HCT116 (cell line): ENCODE results near the gene MACC1. TPM values are rescaled to one million over a fixed set of nuclear protein-coding genes. Genes with fewer than 3 reads are reported as not detected.

ENCODE experiments used
- ATAC-seq: fragments of 200-7000 bp; cut with Tn5 transposase; 2 replicates; pipeline ENCODE4 v1.9.1; 2020; ENCODE audit warnings: mild to moderate bottlenecking, moderate library complexity
- BruUV-seq: library from RNA; stranded (reverse); fragments of 400-500 nt; replicated peaks from 2 replicates; lab custom pipeline; 2021; lab: Mats Ljungman, UMichigan
- CTCF ChIA-PET: fragments of 300-600 bp; sonication (Branson Sonifier 250); formaldehyde crosslinking; loops from one replicate; lab custom pipeline; 2021; ENCODE audit warnings: antibody characterized with exemption; lab: Charles Lee
- POLR2A ChIA-PET: fragments of 300-600, 350-600 bp; sonication (Branson Sonifier 250); formaldehyde crosslinking; loops from one replicate; lab custom pipeline; 2021; ENCODE audit warnings: antibody characterized with exemption; lab: Charles Lee
- RAD21 ChIA-PET, 2 experiments: fragments of 300-600 bp; sonication (Branson Sonifier 250); formaldehyde crosslinking; loops; one replicate each; lab custom pipeline; 2023; ENCODE audit warnings: low total read pairs in 2 of 2; ENCODE audit not compliant: uncharacterized antibody in 2 of 2, unreplicated experiment in 2 of 2, low non-redundant PET in 1 of 2; lab: Charles Lee
- DNase-seq: peaks from one replicate; pipeline ENCODE4 v3.0.0-alpha.2; 2010; ENCODE audit warnings: low read depth, low spot score
- H2AFZ ChIP-seq: fragments of 200-600 bp; shearing (Covaris generic), sonication (generic); 2 replicates; pipeline ENCODE4 v1.6.1; 2017; ENCODE audit warnings: low read depth, mixed run types, mixed read lengths, antibody characterized with exemption, low read length; ENCODE audit not compliant: poor library complexity, severe bottlenecking
- H3K27ac ChIP-seq: 2 replicates; pipeline ENCODE4 v1.5.1; 2012; ENCODE audit warnings: low read depth, low read length
- H3K27me3 ChIP-seq: fragments of 200-600 bp; sonication (generic); 2 replicates; pipeline ENCODE4 v1.6.1; 2016; ENCODE audit warnings: mixed run types, low read length, mixed read lengths; ENCODE audit not compliant: insufficient read depth
- H3K36me3 ChIP-seq, 2 experiments: fragments of 200-500 bp in 1 of 2; fragments of 200-600 bp in 1 of 2; sonication (Bioruptor generic) in 1 of 2; sonication (generic) in 1 of 2; 2 replicates each; pipeline versions ENCODE4 v1.5.1 to v1.6.1; 2014 to 2016; ENCODE audit warnings: low read length in 2 of 2, inconsistent platforms in 1 of 2, mixed read lengths in 1 of 2, mixed run types in 1 of 2; ENCODE audit not compliant: insufficient read depth in 2 of 2, control insufficient read depth in 1 of 2
- H3K4me1 ChIP-seq, 2 experiments: fragments of 200-600 bp in 1 of 2; sonication (generic) in 1 of 2; 2 replicates each; pipeline versions ENCODE4 v1.5.1 to v1.6.1; 2012 to 2017; ENCODE audit warnings: low read length in 2 of 2, inconsistent platforms in 1 of 2, mild to moderate bottlenecking in 1 of 2, mixed read lengths in 1 of 2, mixed run types in 1 of 2, moderate library complexity in 1 of 2; ENCODE audit not compliant: insufficient read depth in 2 of 2, control insufficient read depth in 1 of 2
- H3K4me2 ChIP-seq: fragments of 200-600 bp; sonication (generic); 2 replicates; pipeline ENCODE4 v1.6.1; 2017; ENCODE audit warnings: mixed run types, low read length, mixed read lengths
- H3K4me3 ChIP-seq, 2 experiments: fragments of 200-600 bp in 1 of 2; sonication (generic) in 1 of 2; replicated peaks in 1 of 2; 2 replicates each; pipeline ENCODE4 v1.5.1; 2011 to 2016; ENCODE audit warnings: low read length in 2 of 2, control low read depth in 1 of 2, low read depth in 1 of 2, mild to moderate bottlenecking in 1 of 2, mixed read lengths in 1 of 2, mixed run types in 1 of 2
- H3K79me2 ChIP-seq: fragments of 200-600 bp; sonication (generic); 2 replicates; pipeline ENCODE4 v1.6.1; 2017; ENCODE audit warnings: mild to moderate bottlenecking, mixed run types, low read length, moderate library complexity, mixed read lengths; ENCODE audit not compliant: insufficient read depth
- H3K9ac ChIP-seq: fragments of 200-600 bp; sonication (generic); 2 replicates; pipeline ENCODE4 v1.6.1; 2016; ENCODE audit warnings: low read length, mixed read lengths
- H3K9me2 ChIP-seq: fragments of 200-600 bp; sonication (generic), shearing (Covaris generic); 2 replicates; pipeline ENCODE4 v1.6.1; 2017; ENCODE audit warnings: mixed run types, mild to moderate bottlenecking, moderate library complexity; ENCODE audit not compliant: insufficient read depth
- H3K9me3 ChIP-seq, 2 experiments: fragments of 200-500 bp in 1 of 2; fragments of 200-600 bp in 1 of 2; sonication (Bioruptor generic) in 1 of 2; sonication (generic) in 1 of 2; 2 replicates each; pipeline ENCODE4 v1.6.1; 2014 to 2017; ENCODE audit warnings: low read length in 2 of 2, mixed read lengths in 2 of 2, inconsistent platforms in 1 of 2, low read depth in 1 of 2, mild to moderate bottlenecking in 1 of 2, mixed run types in 1 of 2, moderate library complexity in 1 of 2; ENCODE audit not compliant: control insufficient read depth in 1 of 2, insufficient read depth in 1 of 2
- H4K20me1 ChIP-seq: fragments of 200-600 bp; sonication (generic), shearing (Covaris generic); 2 replicates; pipeline ENCODE4 v1.6.1; 2017; ENCODE audit warnings: mixed run types, mild to moderate bottlenecking, moderate library complexity; ENCODE audit not compliant: insufficient read depth
- EGR1 ChIP-seq: IDR thresholded peaks from 2 replicates; pipeline ENCODE4 v1.6.1; 2012; ENCODE audit warnings: low read depth
- EZH2 ChIP-seq: fragments of 200-600 bp; sonication (generic); IDR thresholded peaks from 2 replicates; pipeline ENCODE4 v1.6.1; 2017; ENCODE audit warnings: antibody characterized with exemption, mixed run types
- EZH2phosphoT487 ChIP-seq: fragments of 200-600 bp; IDR thresholded peaks from 2 replicates; pipeline ENCODE4 v1.6.1; 2018; ENCODE audit warnings: antibody characterized with exemption, borderline replicate concordance
- POLR2A ChIP-seq: IDR thresholded peaks from 2 replicates; pipeline ENCODE4 v1.7.0; 2011; ENCODE audit warnings: borderline replicate concordance; ENCODE audit not compliant: insufficient read depth, insufficient read length; ENCODE audit errors: extremely low read depth
- SIN3A ChIP-seq: IDR thresholded peaks from 2 replicates; pipeline ENCODE4 v1.6.1; 2012; ENCODE audit warnings: low read depth
- SP1 ChIP-seq: IDR thresholded peaks from 2 replicates; pipeline ENCODE4 v1.6.1; 2012; ENCODE audit warnings: low read depth
- TCF7L2 ChIP-seq: IDR thresholded peaks from 2 replicates; pipeline ENCODE4 v1.7.0; 2011; ENCODE audit warnings: borderline replicate concordance, inconsistent platforms; ENCODE audit not compliant: insufficient read depth, insufficient read length; ENCODE audit errors: extremely low read depth
- intact Hi-C: fragments of 100-400 bp; cut with micrococcal nuclease; formaldehyde crosslinking; loops from 2 replicates; pipeline ENCODE4 v1.10.0; 2022
- total RNA-seq: library from RNA; stranded (reverse); gene quantifications from one replicate; pipeline ENCODE4 v1.2.1, GENCODE V29; 2021; ENCODE audit not compliant: unreplicated experiment
- TF ChIP-seq, protein P1 (sequence below): IDR thresholded peaks from 2 replicates; pipeline ENCODE4 v1.6.1; 2012; ENCODE audit warnings: low read depth
- TF ChIP-seq, protein P2 (sequence below): IDR thresholded peaks from 2 replicates; pipeline ENCODE4 v1.6.1; 2012
- TF ChIP-seq, protein P3 (sequence below), 3 experiments: fragments of 200-600 bp in 1 of 3; sonication (generic) in 1 of 3; IDR thresholded peaks in 2 of 3; conservative IDR thresholded peaks in 1 of 3; 2 replicates each; pipeline ENCODE4 v1.5.1; 2012 to 2017; ENCODE audit warnings: low read depth in 2 of 3, low read length in 2 of 3, antibody characterized with exemption in 1 of 3, borderline replicate concordance in 1 of 3, control low read depth in 1 of 3, mild to moderate bottlenecking in 1 of 3, mixed read lengths in 1 of 3, mixed run types in 1 of 3, moderate library complexity in 1 of 3; ENCODE audit not compliant: insufficient read depth in 1 of 3

The MACC1 gene
- total RNA-seq, 1 experiment from 2014 or later = 9.8 TPM

DNA sequence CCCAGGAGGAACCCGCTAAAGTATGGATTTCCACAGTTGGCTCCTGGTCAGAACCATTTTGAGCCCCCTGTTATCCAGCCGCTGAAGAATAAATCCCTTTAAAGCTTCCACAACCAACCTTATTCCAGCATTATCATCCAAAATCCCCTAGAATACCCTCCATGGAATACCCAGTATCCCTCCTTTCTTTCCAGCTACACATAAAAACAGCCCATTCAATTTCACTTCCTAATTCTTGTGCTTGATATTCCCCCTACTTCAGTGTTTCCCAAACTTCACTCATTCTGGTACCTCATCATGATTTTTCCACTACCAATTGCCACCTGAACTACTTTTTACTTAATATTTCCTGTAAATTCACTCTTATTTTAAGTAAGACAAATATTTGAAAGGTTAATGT is 3.1 kb downstream of the MACC1 start:
- Histone ChIP-seq H4K20me1 (no peaks in the 10 kb centered on the region), H3K36me3 (peaks cover 0 to 16% of the 10 kb centered on the region in 2 experiments; a peak in 1 of 4 replicates), H3K4me3 (no peak overlapping the region), H3K27me3 (no peaks in the 10 kb centered on the region)
- CTCF ChIA-PET = interaction anchor here (1.1 kb wide), 1 partner anchor 16 kb away, joined by 3 read pairs; no protein-coding TSS in a partner anchor
- TF ChIP-seq EZH2phosphoT487 (no peak), EGR1 (no peak), SIN3A (no peak), SP1 (no peak), TCF7L2 (no peak), EZH2 (no peak), POLR2A (no peak)
- TF ChIP-seq, protein P1, sequence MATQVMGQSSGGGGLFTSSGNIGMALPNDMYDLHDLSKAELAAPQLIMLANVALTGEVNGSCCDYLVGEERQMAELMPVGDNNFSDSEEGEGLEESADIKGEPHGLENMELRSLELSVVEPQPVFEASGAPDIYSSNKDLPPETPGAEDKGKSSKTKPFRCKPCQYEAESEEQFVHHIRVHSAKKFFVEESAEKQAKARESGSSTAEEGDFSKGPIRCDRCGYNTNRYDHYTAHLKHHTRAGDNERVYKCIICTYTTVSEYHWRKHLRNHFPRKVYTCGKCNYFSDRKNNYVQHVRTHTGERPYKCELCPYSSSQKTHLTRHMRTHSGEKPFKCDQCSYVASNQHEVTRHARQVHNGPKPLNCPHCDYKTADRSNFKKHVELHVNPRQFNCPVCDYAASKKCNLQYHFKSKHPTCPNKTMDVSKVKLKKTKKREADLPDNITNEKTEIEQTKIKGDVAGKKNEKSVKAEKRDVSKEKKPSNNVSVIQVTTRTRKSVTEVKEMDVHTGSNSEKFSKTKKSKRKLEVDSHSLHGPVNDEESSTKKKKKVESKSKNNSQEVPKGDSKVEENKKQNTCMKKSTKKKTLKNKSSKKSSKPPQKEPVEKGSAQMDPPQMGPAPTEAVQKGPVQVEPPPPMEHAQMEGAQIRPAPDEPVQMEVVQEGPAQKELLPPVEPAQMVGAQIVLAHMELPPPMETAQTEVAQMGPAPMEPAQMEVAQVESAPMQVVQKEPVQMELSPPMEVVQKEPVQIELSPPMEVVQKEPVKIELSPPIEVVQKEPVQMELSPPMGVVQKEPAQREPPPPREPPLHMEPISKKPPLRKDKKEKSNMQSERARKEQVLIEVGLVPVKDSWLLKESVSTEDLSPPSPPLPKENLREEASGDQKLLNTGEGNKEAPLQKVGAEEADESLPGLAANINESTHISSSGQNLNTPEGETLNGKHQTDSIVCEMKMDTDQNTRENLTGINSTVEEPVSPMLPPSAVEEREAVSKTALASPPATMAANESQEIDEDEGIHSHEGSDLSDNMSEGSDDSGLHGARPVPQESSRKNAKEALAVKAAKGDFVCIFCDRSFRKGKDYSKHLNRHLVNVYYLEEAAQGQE = no peak
- TF ChIP-seq, protein P2, sequence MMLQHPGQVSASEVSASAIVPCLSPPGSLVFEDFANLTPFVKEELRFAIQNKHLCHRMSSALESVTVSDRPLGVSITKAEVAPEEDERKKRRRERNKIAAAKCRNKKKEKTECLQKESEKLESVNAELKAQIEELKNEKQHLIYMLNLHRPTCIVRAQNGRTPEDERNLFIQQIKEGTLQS = no peak
- TF ChIP-seq, protein P3, sequence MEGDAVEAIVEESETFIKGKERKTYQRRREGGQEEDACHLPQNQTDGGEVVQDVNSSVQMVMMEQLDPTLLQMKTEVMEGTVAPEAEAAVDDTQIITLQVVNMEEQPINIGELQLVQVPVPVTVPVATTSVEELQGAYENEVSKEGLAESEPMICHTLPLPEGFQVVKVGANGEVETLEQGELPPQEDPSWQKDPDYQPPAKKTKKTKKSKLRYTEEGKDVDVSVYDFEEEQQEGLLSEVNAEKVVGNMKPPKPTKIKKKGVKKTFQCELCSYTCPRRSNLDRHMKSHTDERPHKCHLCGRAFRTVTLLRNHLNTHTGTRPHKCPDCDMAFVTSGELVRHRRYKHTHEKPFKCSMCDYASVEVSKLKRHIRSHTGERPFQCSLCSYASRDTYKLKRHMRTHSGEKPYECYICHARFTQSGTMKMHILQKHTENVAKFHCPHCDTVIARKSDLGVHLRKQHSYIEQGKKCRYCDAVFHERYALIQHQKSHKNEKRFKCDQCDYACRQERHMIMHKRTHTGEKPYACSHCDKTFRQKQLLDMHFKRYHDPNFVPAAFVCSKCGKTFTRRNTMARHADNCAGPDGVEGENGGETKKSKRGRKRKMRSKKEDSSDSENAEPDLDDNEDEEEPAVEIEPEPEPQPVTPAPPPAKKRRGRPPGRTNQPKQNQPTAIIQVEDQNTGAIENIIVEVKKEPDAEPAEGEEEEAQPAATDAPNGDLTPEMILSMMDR (IDR thresholded peaks at IDR 0.05 in 2 of 3, conservative IDR thresholded peaks at IDR 0.05 in 1 of 3; ENCODE audit: borderline replicate concordance in 1 of 3, insufficient read depth in 1 of 3, low read depth in 2 of 3, low read length in 2 of 3) = no peak
- TF ChIP-seq, all 23 proteins: peak for 0
- H3K79me2 ChIP-seq = peaks cover 70% of the 10 kb centered on the region
- no peaks in the 10 kb centered on the region for H3K9me2 ChIP-seq
- H3K9ac ChIP-seq = no peak overlapping the region
- H3K4me1 ChIP-seq = peaks cover 8 to 41% of the 10 kb centered on the region in 2 experiments
- H3K9me3 ChIP-seq = peaks cover 1 to 3% of the 10 kb centered on the region in 2 experiments; a peak in 2 of 4 replicates
- H3K4me2 ChIP-seq = no peak overlapping the region
- no TSS peak for BruUV-seq
- DNase-seq = no peak
- H2AFZ ChIP-seq = no peak overlapping the region
- ChIA-PET POLR2A (no interaction called here), RAD21 (no interaction called here)
- intact Hi-C loops = no loop called here
- ATAC-seq = no peak
- no peak overlapping the region for H3K27ac ChIP-seq
